ENCODE measurements around the gene CACNA1G. TPM values are rescaled to one million over a fixed set of nuclear protein-coding genes. Genes with fewer than 3 reads are reported as not detected.
A peak's percentile ranks its signal among the peaks of the same experiment; 100 is the strongest.

The CACNA1G gene
- total and polyA plus RNA-seq, 9 donors = 1.0 to 39.1 (median 4.7) TPM

DNA sequence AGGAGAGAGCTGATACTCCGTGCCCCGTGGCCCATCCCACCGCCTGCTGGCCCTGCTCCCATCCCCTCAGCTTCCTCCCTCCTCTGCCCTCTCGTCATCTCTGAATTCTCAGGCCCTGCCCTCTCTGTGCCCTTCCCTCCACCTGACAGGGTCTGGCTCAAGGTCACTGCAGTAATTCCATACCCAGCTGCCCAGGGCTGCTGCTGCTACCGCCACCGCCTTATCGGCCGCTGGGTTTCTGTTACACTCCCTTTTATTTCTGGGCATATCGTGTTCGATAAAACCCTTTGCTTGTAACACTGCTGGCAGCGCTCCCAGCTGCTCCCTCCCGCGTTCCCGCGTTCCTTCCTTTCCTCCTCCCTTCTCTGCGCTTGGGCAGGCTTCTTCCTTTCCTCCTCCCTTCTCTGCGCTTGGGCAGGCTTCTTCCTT, 26.8 kb upstream of the CACNA1G start:
- Histone ChIP-seq H3K36me3 (no peaks in the 10 kb centered on the region), H3K9me3 (no peaks in the 10 kb centered on the region), H3K27me3 (no peaks in the 10 kb centered on the region), H3K4me3 (peak overlapping the region; percentile 33), H3K4me1 (ENCODE audit: insufficient read depth) (peaks cover 9% of the 10 kb centered on the region), H3K27ac (peak overlapping the region; percentile 7 to 23)
- TF ChIP-seq, protein P1, sequence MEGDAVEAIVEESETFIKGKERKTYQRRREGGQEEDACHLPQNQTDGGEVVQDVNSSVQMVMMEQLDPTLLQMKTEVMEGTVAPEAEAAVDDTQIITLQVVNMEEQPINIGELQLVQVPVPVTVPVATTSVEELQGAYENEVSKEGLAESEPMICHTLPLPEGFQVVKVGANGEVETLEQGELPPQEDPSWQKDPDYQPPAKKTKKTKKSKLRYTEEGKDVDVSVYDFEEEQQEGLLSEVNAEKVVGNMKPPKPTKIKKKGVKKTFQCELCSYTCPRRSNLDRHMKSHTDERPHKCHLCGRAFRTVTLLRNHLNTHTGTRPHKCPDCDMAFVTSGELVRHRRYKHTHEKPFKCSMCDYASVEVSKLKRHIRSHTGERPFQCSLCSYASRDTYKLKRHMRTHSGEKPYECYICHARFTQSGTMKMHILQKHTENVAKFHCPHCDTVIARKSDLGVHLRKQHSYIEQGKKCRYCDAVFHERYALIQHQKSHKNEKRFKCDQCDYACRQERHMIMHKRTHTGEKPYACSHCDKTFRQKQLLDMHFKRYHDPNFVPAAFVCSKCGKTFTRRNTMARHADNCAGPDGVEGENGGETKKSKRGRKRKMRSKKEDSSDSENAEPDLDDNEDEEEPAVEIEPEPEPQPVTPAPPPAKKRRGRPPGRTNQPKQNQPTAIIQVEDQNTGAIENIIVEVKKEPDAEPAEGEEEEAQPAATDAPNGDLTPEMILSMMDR (IDR thresholded peaks at IDR 0.05) = no peak
- no peak for TF ChIP-seq POLR2A (IDR thresholded peaks at IDR 0.05)
- TF ChIP-seq EP300 (IDR thresholded peaks at IDR 0.05) = no peak
- WGBS, 3 donors = 0 to 1% (median 1%) methylated on average over 17 of the region's 17 CpGs
- intact Hi-C loops (cut with DNase I) = loop anchor here in 2 of 4 donors (10.0 kb wide), 1 partner anchor 49 kb away; no protein-coding TSS in a partner anchor
- peak; percentile 88 to 96 (median 90) for DNase-seq

DNA sequence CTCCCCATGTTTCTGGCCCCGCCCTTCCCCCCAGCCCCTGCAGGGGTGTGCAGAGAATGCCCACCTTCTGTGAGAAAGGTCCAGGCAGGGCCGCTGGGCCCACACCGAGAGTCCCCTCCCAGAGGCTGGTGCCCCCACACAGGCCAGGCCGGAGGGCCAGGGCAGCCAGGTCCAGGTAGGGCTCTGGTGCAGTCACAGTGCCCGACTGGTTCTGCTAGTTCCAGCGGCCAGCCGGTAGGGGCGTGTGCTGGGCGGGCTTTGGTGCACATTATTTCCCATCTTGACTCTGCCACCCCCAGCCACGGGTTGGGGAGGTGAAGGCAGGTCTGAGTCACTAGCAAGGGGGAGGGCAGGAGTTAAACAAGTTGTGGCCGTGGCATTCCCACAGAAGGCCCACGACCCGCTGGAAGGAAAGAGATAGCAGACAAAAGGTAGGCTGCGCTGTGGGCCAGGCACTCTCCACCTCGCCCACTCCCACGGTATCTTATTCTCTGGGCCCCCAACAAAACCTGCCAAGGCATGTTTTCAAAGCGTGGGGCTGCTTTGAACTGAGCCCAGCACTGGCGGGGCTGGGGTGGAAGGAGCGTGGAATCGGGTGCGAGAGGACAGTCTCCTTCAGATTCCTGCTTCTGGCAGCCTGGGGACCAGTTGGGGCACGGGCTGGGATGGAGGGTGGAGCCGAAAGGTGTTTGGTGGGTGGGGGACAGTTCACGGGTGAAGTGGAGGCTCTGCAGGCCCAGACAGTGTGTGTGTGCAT, 26.1 kb upstream of the CACNA1G start:
- Histone ChIP-seq H3K4me1 (ENCODE audit: insufficient read depth) (peaks cover 9% of the 10 kb centered on the region), H3K27me3 (no peaks in the 10 kb centered on the region), H3K4me3 (no peak overlapping the region), H3K27ac (peak overlapping the region; percentile 7 to 23), H3K36me3 (no peaks in the 10 kb centered on the region), H3K9me3 (no peaks in the 10 kb centered on the region)
- intact Hi-C loops (cut with DNase I) = loop anchor here in 2 of 4 donors (10.0 kb wide), 1 partner anchor 50 kb away; no protein-coding TSS in a partner anchor
- DNase-seq = peak in 1 of 5 donors; percentile 62
- TF ChIP-seq, protein P1 (IDR thresholded peaks at IDR 0.05) = peak in 2 of 3 donors; percentile 28 to 50
- TF ChIP-seq POLR2A (IDR thresholded peaks at IDR 0.05) (no peak), EP300 (IDR thresholded peaks at IDR 0.05) (no peak)
- WGBS, 3 donors = 36 to 43% (median 40%) methylated on average over 17 to 24 of the region's 24 CpGs

DNA sequence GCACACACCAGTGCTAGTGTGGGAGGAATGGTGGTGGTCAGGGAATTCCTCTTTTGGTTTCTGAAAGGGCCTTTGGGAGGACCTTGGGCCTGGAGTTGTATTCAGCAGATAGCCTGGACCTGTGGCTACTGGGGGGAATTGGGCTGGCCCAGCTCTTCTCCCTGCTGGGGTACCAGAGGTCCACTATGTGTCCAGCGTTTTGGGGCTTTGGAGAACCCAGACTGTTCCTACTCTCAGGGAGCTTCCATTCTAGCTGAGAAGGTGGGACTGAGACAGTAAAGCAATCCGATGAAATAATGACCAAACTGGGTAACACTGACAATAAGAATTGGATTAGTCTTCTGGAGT, 25.6 kb upstream of the CACNA1G start:
- H3K27me3 ChIP-seq = no peaks in the 10 kb centered on the region
- H3K9me3 ChIP-seq = no peaks in the 10 kb centered on the region
- DNase-seq = no peak
- 86 to 93% (median 87%) methylated on average over 2 of the region's 2 CpGs for WGBS, 3 donors
- no peak overlapping the region for H3K4me3 ChIP-seq
- peaks cover 9% of the 10 kb centered on the region for H3K4me1 ChIP-seq (ENCODE audit: insufficient read depth)
- TF ChIP-seq, protein P1 (IDR thresholded peaks at IDR 0.05) = no peak
- no peak for TF ChIP-seq POLR2A (IDR thresholded peaks at IDR 0.05)
- TF ChIP-seq EP300 (IDR thresholded peaks at IDR 0.05) = no peak
- no peaks in the 10 kb centered on the region for H3K36me3 ChIP-seq
- peak overlapping the region in 1 of 2 donors; percentile 23 for H3K27ac ChIP-seq
- intact Hi-C loops (cut with DNase I) = loop anchor here in 2 of 4 donors (10.0 kb wide), 1 partner anchor 50 kb away; no protein-coding TSS in a partner anchor

DNA sequence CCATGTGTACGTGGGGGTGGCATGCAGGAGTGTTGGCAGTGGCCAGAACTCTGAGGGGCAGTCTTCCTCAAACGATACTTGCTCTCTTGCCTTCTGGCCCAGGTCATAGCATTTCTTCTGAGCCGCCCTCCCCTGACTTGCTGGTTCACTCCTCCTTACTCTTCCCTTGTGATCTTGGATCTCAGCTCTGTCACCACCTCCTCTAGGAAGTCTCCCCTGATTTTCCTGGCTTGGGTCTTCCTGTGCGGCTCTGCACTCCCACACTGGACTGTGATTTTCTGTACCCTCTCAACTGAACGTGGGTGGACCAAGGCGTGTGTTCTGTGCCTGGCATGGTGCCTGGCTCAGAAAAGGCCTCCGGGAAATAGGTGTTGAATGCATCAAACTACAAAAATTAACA, 25.1 kb upstream of the CACNA1G start:
- H3K4me3 ChIP-seq = no peak overlapping the region
- peaks cover 9% of the 10 kb centered on the region for H3K4me1 ChIP-seq (ENCODE audit: insufficient read depth)
- H3K36me3 ChIP-seq = no peaks in the 10 kb centered on the region
- H3K27me3 ChIP-seq = no peaks in the 10 kb centered on the region
- 82 to 88% (median 84%) methylated on average over 7 of the region's 7 CpGs for WGBS, 3 donors
- TF ChIP-seq, protein P1 (IDR thresholded peaks at IDR 0.05) = no peak
- TF ChIP-seq POLR2A (IDR thresholded peaks at IDR 0.05) (no peak), EP300 (IDR thresholded peaks at IDR 0.05) (no peak)
- H3K27ac ChIP-seq = peak overlapping the region in 1 of 2 donors; percentile 23
- no peaks in the 10 kb centered on the region for H3K9me3 ChIP-seq
- no peak for DNase-seq
- intact Hi-C loops (cut with DNase I) = loop anchor here in 2 of 4 donors (10.0 kb wide), 1 partner anchor 51 kb away; no protein-coding TSS in a partner anchor
